ENCODE data around the gene SLC5A2. TPM values are rescaled to one million over a fixed set of nuclear protein-coding genes. Genes with fewer than 3 reads are reported as not detected.

Gene SLC5A2
- total and polyA plus RNA-seq, 2 of the 13 experiments (the other 11 are each of a cell fraction or from before 2014, with no cell fraction given): 0.24 to 0.97 TPM

- no peak for FAIRE-seq
- intact Hi-C loops (cut with micrococcal nuclease; ENCODE audit: unreplicated experiment) (no loop called here), in situ Hi-C loops (cut with HindIII; ENCODE audit: extremely low pct_ligation_motif_present, low pct_unique_long_range_greater_than_20kb) (loop anchor here (5.0 kb wide), 1 partner anchor 177 kb away; no protein-coding TSS in a partner anchor)
- POLR2A ChIA-PET: no interaction called here
- no peak for TF ChIP-seq STAT6 (CRISPR knock-in tag; IDR thresholded peaks at IDR 0.05; ENCODE audit: borderline replicate concordance)
- TF ChIP-seq NAIF1 (CRISPR knock-in tag; IDR thresholded peaks at IDR 0.05; ENCODE audit: borderline replicate concordance): no peak
- TF ChIP-seq TEAD2 (CRISPR knock-in tag; IDR thresholded peaks at IDR 0.05): no peak
- TF ChIP-seq SAFB2 (CRISPR knock-in tag; IDR thresholded peaks at IDR 0.05; ENCODE audit: borderline replicate concordance, low read depth): no peak
- no peak for TF ChIP-seq ZNF569 (CRISPR knock-in tag; IDR thresholded peaks at IDR 0.05; ENCODE audit: borderline replicate concordance)
- TF ChIP-seq ZNF614 (CRISPR knock-in tag; IDR thresholded peaks at IDR 0.05; ENCODE audit: borderline replicate concordance): no peak
- TF ChIP-seq KLF6 (CRISPR knock-in tag; IDR thresholded peaks at IDR 0.05): no peak
- TF ChIP-seq ZNF275 (CRISPR knock-in tag; IDR thresholded peaks at IDR 0.05; ENCODE audit: borderline replicate concordance): no peak
- TF ChIP-seq ZNF44 (CRISPR knock-in tag; IDR thresholded peaks at IDR 0.05): no peak
- TF ChIP-seq ZFP62 (CRISPR knock-in tag; IDR thresholded peaks at IDR 0.05): no peak
- TF ChIP-seq REST (IDR thresholded peaks at IDR 0.05; ENCODE audit: borderline replicate concordance in 1 of 2, low read depth in 1 of 2, low read length in 2 of 2): no peak
- no peak for TF ChIP-seq ZKSCAN1 (IDR thresholded peaks at IDR 0.05; ENCODE audit: low read length)
- no peak for TF ChIP-seq RAD51 (IDR thresholded peaks at IDR 0.05; ENCODE audit: borderline replicate concordance)
- no peak for TF ChIP-seq LCORL (IDR thresholded peaks at IDR 0.05)
- TF ChIP-seq LCORL (CRISPR knock-in tag; IDR thresholded peaks at IDR 0.05): no peak
- TF ChIP-seq ZNF879 (CRISPR knock-in tag; IDR thresholded peaks at IDR 0.05): no peak
- WGBS (ENCODE audit: low lambda C conversion rate): 35% methylated on average over 2 of the region's 2 CpGs
- no peaks in the 10 kb centered on the region for H3K79me2 ChIP-seq (ENCODE audit: insufficient read depth, low read length)
- no peak overlapping the region for H3K4me3 ChIP-seq (replicated peaks in 1 of 3; ENCODE audit: insufficient read depth in 1 of 3, low read depth in 2 of 3, low read length in 3 of 3)
- peaks cover 0 to 27% of the 10 kb centered on the region in 2 experiments; a peak in 2 of 5 replicates for H3K27me3 ChIP-seq (ENCODE audit: control insufficient read depth in 1 of 2, insufficient read depth in 2 of 2, low read length in 2 of 2)
- peaks cover 16% of the 10 kb centered on the region for H3K4me1 ChIP-seq (ENCODE audit: insufficient read depth, low read length)
- H3K9ac ChIP-seq (ENCODE audit: insufficient read depth, low read depth, low read length): no peak overlapping the region
- no TSS peak for BruUV-seq (replicated peaks)
- no peak for ATAC-seq
- no peaks in the 10 kb centered on the region for H4K20me1 ChIP-seq (ENCODE audit: insufficient read depth, low read length)
- DNase-seq (ENCODE audit: low spot score): no peak
- H3K36me3 ChIP-seq (replicated peaks in 1 of 2; ENCODE audit: control insufficient read depth in 1 of 2, insufficient read depth in 2 of 2, low read length in 2 of 2): no peaks in the 10 kb centered on the region
- CTCF ChIA-PET (ENCODE audit: low intra/inter-chr PET ratio, low total read pairs): no interaction called here
- H3K27ac ChIP-seq (ENCODE audit: extremely low read length, insufficient read depth, low read length): no peak overlapping the region
- no peak overlapping the region for H2AFZ ChIP-seq (ENCODE audit: low read length)
- no peaks in the 10 kb centered on the region for H3K9me3 ChIP-seq (ENCODE audit: low read length)
- no peak overlapping the region for H3K4me2 ChIP-seq (ENCODE audit: low read depth, low read length)
These were observed 37.0 kb downstream of the SLC5A2 start for GRCh38 chr16:31519759-31520431.
